HG03439 (cell line): Measurements from ENCODE around the gene MAPK1.
A peak's percentile ranks its signal among the peaks of the same experiment; 100 is the strongest.
"Not testable (repeated sequence)": the region's sequence is repeated elsewhere in the genome, so short reads cannot be mapped to it uniquely, and the experiment has no call there.

Experiments used
- ATAC-seq: cut with Tn5 transposase; IDR thresholded peaks from one replicate; pipeline ENCODE4 v1.9.1; 2021; ENCODE audit warnings: mild to moderate bottlenecking, moderate library complexity; ENCODE audit not compliant: unreplicated experiment

The MAPK1 gene

GRCh38 chr22:21793716-21794115 lies 73.7 kb downstream of the MAPK1 start:
- ATAC-seq, result not testable (repeated sequence)

GRCh38 chr22:21791635-21792625 lies 75.5 kb downstream of the MAPK1 start:
- peak; percentile 64 for ATAC-seq

- ATAC-seq, result not testable (repeated sequence)
Measured at GRCh38 chr22:21790849-21791610, 76.4 kb downstream of the MAPK1 start.

- no peak for ATAC-seq
Measured at GRCh38 chr22:21790359-21790758, 77.1 kb downstream of the MAPK1 start.

GRCh38 chr22:21787565-21787964 lies 79.9 kb downstream of the MAPK1 start:
- not testable (repeated sequence) for ATAC-seq

GRCh38 chr22:21780259-21780658 lies 87.2 kb downstream of the MAPK1 start:
- ATAC-seq, result no peak

- no peak for ATAC-seq
Measured at GRCh38 chr22:21779444-21779843, 88.0 kb downstream of the MAPK1 start.

GRCh38 chr22:21778705-21779363 lies 88.6 kb downstream of the MAPK1 start:
- no peak for ATAC-seq

- no peak for ATAC-seq
Measured at GRCh38 chr22:21771631-21771976, 95.8 kb downstream of the MAPK1 start.

- no peak for ATAC-seq
Measured at GRCh38 chr22:21768435-21768834, 99.0 kb downstream of the MAPK1 start.

- peak; percentile 44 for ATAC-seq
Measured at GRCh38 chr22:21766691-21767462, 100.6 kb downstream of the MAPK1 start.

- no peak for ATAC-seq
Measured at GRCh38 chr22:21765909-21766529, 101.4 kb downstream of the MAPK1 start.

GRCh38 chr22:21764038-21764804 lies 103.2 kb downstream of the MAPK1 start:
- no peak for ATAC-seq

GRCh38 chr22:21762712-21763581 lies 104.5 kb downstream of the MAPK1 start:
- no peak for ATAC-seq

- no peak for ATAC-seq
Measured at GRCh38 chr22:21761994-21762680, 105.3 kb downstream of the MAPK1 start.

GRCh38 chr22:21761086-21761485 lies 106.4 kb downstream of the MAPK1 start:
- no peak for ATAC-seq

GRCh38 chr22:21760640-21761039 lies 106.8 kb downstream of the MAPK1 start:
- no peak for ATAC-seq
